GM19455 (cell line): ENCODE data around the gene PCGF1.

Source experiments
- ATAC-seq: cut with Tn5 transposase; IDR thresholded peaks from one replicate; pipeline ENCODE4 v1.9.1; 2021; ENCODE audit not compliant: unreplicated experiment

PCGF1 gene

DNA sequence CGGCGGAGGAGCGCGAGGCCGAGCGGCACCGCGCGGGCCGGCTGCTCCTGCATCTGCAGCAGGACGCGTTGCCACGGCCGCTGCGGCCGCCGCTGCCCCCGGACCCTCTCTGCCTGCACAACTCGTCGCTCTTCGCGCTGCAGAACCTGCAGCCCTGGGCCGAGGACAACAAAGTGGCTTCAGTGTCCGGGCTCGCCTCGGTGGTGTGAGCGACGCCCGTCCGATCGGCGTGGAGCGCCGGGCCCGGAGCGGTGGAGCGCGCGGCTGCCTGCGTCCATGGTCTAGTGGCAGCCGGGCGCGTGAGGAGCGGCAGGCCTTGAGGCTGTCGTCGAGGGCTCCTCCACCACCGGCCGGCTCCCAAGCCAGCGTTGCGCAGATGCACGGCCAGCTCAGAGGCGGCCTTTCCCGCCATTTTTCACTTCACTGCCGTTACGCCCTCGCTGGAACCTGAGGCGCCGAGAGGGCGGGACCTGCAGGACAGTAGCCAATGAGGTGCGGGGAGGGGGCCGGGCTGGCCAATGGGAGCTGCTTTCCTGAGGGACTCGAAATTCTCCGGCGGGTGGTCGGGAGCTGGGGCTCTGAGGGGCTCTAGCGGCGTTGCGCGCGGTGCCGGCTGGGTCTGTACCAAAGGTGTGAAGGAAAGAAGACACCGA is 8.6 kb upstream of the PCGF1 start:
- ATAC-seq = peak; percentile 72

DNA sequence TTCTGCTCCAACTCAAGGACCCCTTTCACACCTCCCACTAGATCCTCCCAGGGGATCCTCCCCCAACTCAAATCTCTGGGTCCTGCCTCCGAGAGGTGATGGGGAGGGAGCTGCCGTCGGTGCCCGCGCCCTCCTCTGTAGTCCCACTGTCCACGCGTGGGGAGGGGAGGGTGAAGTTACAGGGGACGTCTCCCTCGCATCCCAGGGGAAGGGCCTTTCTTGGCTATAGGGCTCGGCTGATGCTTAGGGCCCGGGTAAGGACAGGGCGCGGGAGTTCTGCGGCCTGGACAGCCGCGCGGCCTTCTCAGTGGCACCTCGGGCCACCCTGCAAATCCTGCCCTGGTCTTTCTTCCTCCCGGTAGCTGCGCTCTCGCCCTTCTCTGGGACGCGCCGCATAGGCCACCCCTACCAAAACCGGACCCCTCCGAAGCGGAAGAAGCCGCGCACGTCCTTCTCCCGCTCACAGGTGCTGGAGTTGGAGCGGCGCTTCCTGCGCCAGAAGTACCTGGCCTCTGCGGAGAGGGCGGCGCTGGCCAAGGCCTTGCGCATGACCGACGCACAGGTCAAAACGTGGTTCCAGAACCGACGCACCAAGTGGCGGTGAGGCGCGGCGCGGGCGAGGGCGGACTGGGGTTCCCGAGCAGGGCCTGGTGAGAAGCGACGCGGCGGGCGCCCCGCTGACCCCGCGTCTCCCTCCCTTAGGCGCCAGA is 7.9 kb upstream of the PCGF1 start:
- peak; percentile 25 for ATAC-seq

DNA sequence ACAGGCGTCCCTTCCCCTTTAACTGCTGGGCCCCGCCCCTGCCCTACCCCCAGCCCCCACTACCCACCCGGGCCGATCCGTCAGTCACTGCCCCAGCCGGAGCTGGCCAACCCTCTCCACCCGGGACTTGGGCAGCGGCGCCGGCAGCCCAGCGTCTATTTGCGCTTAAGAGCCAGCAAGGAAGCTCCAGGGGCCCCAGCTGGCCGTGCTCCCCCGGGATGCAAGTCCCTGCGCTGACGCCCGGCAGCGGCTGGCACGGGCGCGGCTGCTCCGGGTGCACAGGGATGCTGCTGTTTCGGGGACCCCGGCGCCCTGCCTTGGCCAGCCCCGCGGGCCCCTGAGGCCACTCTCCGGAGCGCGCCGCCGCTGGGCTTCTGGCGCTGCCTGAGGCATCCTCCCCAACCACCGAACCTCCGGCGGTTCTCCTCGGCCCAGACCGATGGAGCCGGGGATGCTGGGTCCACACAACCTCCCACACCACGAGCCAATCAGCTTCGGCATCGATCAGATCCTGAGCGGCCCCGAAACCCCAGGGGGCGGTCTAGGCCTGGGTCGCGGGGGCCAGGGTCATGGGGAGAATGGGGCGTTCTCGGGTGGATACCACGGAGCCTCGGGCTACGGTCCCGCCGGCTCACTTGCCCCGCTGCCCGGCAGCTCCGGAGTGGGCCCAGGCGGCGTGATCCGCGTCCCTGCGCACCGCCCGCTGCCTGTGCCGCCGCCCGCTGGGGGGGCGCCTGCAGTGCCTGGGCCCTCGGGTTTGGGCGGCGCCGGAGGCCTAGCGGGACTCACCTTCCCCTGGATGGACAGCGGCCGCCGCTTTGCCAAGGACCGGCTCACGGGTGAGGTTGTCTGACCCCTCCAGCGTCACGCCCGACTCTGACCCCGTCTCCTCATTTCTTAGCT is 7.1 kb upstream of the PCGF1 start, which contains the start of gene TLX2:
TSS of gene TLX2 (plus strand) at position 83 of the 903 bp plus-strand sequence. CDS start at position 440, 357 bp downstream.
- ATAC-seq = no peak

DNA sequence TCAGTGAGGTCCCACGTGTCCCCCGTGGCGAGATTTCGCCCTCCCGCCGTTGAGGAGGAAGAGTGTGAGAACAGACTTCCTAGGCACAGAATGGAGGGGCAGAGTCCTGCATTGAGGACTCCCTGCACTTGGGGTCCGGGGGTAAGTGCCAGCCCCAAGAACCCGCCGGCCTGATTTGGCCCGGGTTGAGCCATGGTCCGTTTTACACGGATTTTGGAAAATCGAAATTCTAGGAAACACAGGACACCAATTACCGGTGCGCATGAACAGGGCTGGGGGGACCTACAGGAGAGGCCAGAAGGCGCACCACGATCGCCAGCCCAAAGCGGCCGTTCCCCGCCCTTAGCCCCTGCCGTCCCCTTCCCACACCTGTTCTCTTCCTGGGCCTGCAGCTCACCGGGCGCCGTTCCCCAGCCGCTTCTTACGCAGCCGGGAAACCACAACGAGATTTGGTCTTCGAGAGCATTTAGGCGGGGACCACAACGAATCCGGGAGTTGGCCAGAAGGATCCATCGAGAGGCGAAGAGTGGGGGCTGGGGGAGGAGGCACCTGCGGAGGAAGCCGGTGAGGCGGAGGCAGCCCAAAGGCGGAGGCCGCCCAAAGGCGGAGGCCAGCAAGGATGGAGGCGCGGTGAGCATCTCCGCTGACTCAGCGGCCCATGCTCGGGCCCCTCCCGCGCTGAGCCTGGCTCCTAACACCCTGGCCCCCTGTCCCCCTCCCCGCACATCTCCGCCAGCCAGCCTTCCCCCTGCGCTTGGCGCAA is 6.3 kb upstream of the PCGF1 start:
- no peak for ATAC-seq

DNA sequence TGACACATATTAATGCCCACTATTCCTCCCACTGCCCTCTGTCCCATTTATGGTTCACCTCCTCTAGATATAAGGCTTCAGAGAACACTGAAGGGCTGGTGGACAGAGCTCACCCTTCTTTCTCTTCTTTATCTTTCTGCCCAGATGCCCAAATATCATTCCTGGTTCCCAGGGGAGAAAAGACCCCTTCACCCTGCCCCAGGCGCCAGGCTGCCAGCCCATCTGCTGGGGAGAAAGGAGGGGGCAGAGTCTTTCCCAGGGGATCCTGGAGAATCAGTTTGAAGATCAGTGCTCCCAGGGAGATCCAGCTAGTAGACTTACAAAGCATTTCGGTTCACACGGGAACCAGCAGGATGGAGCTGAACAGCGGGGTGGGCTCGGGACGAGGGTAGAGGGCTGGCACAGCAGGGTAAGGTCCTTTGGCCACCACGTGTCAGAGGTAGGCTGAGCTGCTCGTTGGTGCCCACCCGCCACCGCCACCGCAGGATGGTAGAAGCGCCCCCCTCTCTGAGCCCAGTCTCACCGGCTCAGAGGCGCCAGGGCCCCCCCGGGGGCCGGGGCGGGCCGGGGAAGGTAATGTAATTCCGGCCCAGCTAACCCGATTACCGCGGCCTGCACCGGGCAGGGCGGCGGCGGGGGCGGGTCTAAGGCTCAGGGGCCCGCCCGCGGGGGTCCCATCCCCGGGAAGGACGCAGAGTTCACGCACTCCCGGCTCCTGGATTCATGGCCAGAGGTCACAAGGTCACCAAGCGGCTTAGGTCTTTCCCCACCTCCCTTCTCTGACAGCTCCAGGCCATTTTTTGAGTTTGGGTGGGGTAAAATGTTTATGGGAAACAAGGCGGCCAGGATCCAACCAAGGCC is 5.5 kb upstream of the PCGF1 start:
- no peak for ATAC-seq

DNA sequence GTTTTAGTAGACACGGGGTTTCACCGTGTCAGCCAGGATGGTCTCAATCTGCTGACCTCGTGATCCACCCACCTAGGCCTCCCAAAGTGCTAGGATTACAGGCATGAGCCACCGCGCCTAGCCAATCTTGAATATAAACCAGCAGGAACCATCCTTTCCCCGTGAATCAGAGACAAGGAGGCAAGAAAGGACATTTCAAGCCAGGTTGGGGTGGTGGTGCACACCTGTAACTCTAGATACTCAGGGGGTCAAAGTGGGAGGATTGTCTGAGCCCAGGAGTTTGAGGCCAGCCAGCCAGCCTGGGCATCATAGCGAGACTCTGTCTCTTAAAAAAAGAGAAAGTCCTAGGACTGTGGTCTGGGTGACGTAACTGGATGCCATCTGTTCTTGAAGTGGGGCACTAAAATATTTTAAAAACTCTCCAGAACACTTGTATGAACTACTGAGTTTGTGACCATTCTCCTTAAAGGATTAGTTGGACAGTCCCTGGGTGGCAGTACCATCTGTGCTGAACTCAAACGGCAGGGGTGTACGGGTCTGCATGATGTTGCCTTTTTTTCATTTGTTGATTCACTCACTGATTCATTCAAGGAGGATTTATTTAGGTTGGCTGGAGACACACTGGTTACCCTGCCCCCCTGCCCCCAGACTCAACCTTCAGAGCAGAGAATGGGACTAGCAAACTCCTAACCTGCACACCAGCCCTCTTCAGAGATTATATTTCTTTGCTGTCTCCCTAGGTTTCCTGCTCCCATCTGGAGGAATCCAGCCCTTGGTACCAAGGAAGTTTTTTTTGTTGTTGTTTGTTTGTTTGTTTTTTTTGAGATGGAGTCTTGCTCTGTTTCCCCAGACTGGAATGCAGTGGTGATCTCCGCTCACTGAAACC is 3.9 kb upstream of the PCGF1 start:
- no peak for ATAC-seq

DNA sequence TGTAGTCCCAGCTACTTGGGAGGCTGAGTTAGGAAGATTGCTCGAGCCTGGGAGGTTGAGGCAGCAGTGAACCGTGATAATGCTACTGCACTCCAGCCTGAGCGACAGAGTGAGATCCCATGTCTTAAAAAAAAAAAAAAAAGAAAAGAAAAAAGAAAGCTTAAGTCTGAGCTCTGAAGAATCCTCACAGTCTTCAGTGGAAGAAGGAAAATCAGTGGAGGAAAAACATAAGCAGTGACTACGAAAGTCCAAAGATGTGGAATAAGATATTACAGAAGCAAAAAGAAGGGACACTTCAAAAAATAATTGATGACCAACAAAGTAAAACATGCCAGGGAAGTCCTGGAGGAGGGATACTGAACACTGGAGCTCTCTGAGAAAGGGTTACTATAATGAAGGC is 2.8 kb upstream of the PCGF1 start:
- ATAC-seq = no peak

DNA sequence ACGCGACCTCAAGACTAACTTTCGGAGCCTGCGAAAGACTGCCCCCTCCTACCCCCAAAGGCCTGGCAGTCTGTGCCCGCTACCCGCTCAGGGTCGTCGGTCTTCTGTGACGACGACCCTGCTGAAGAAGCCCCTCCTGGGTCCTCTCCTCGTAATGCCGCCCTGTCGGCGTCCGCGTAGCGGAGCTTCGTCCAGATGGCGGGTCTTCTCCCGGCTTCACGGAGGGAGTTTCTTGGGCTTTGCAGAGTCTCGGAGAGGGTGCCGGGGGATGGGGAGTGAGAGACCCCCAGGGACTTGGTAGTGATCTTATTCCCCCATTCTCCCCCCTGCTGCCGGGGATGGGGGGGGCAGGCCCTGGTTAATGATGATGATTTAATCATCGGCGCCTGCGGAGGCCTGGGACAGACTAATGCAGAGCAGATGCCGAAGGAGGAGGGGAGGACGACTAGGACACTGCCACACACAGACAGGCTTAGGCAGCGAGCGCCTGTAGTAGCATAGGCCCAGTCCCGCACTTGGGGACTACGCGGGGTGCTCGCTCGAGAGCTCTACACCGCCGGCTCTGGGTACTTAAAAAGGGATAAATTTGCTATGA is 528 bp upstream of the PCGF1 start:
- ATAC-seq = peak; percentile 11

DNA sequence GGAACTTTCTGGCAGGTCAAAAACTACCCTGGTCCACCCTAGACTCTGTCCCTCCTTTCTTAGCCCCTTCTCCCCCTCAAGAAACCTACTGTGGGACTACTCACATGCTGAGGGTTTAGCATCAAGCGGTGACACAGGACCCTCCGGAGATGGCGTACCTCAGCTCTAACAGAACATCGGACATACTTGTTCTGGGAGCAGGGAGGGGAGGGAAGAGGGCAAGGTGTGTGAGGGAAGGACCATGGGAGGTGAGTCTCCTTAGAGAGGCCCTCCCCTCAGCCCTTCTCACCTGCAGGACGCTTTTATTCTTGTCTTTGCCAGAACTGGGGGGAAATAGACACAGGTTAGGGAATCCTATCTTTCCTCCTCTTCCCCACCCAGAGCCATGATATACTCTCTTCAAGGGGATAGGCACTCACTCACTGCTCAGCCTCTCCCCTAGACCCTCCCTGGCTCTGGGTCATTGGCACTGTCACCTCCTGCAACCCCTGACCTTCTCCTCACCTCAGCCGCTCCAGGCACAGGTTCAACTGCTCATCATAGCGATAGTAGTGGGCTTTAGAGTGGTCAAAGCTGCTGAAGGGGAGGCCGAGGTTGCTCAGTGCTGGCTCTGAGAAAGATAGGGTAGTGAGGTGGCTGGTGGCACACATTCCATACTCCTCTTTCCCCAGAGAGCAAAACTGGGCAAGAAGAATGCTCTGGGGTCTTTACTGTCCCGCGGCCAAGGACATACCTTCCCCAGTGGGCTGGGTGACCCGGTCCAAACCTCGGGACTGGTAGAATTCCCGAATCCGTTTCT is 1.8 kb downstream of the PCGF1 start:
- no peak for ATAC-seq

DNA sequence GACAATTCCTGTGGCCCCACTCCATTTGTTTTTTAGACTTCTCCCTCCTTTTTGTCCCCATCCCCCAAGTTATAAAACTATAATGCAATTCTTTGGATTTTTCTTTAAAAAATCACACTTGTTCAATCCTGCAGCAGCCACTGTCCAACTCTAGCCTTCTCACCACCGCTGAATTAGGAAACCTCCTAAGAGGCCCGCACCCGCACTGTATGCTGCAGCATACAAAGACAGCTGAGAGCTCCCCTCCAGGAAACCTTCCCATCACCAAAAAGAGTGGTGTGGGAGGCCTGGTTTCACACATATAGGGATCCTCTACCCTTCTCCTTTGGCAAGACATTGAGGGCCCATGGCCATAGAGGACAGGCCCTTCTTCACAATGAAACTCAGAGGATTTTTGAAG is 2.9 kb downstream of the PCGF1 start:
- ATAC-seq = no peak

DNA sequence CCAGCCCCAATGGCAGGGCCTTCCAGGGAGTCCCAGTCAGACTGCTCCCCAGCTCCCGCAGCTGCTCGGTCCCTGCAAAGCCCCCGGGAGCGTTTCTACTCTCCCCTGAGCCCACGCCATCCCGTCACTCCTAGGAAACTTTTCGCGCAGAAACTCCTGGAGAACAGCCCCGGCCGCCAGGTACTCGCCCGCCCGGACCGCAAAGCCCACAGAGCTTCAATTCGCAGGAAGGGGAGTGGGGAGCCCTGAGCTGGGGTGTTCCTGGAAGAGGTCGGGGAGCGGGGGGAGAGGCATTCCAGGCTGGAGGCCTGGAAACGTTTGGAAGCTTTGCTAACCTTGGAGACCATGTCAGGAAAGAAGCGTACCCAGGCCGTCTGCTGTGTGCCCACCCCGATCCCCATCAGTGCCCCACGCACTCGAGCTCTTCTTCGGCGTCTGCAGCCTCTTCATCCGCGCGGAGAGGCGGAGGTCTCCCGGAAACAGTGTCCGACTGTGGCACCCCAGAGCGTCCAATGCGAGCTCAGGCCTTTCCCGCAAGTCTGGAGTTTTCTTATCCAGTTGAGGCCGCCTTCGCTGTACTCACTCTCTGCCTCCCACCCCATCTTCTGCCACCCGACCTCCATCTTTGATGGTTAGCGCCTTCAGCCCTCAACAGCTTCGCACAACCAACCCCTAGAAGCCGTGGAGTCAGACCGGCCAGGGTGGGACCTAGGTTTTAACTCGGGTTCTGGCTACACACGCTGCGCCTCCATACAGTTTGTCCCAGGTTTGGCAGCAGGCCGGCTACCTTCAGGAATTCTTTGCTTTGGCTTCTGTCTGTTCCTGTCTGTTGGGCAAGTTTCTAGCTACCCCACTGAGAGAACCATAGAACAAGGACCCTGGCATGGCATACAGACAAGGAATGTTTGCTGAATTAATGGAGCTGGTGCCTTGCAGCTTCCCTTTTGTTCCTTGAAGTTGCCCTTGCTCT is 3.7 kb downstream of the PCGF1 start:
- no peak for ATAC-seq

DNA sequence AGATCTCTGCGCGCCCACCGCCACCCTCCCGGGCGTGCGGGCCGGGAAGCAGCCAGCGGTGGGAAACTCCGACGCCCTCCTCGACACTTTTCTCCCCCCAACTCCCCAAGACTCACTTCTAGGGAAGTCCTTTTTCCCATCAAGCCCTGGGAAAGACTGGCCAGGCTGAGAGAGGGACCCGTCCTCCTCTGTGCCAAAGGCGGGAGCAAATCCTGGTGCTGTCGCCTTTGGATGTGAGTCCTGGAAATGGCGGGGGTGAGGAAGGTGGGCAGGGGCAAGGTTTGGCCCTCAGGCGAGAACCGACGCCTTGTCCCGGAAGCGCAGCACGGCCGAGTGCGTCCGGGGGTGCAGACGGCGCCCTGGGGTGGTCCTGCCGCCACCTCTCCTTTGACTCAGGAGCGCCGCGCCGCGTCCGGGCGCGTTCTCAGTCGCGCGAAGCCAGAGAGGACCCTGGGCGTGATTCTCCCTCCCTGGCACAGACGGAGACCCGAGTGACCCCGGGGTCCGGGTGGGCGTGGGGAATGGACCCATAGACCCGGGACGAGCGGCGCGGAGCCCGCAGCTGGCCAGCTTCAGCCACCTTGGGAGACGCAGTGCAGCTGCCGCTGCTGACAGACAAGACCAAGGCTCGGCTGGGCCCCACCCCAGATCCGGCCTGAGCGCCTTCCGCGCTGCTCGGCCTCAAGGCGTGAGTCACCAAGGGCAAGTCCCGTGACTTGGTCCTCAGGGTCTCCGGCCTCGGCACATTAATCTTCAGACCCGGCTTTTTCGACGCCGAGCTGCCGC is 4.6 kb downstream of the PCGF1 start:
- peak; percentile 44 for ATAC-seq

DNA sequence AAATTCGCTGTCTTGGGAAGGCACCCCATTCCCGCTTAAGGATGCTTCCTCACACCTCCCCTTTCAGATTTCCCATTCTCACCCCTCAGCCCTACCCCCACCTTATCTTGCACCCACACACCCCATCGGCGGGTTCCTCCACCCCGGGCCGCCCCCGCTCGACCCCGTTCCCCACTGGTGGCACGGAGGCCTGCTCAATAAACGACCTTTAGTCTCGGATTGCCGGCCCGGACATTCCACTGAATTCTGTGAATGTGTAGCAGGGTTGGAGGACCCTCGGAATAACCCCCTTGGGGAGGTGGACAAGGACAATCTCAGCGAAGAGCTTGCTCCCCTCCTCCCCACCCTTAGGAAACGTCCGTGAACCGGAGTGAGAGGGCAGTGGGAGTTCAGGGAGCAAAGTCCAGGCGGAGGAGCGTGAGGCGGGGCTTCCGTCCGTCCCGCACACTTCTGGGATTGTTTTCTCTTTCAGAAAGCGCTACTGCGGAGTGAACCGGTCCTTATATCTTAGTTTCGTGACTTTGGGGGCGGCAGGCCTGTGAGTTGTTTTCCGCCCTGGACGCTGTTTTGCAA is 5.3 kb downstream of the PCGF1 start:
- ATAC-seq = no peak

DNA sequence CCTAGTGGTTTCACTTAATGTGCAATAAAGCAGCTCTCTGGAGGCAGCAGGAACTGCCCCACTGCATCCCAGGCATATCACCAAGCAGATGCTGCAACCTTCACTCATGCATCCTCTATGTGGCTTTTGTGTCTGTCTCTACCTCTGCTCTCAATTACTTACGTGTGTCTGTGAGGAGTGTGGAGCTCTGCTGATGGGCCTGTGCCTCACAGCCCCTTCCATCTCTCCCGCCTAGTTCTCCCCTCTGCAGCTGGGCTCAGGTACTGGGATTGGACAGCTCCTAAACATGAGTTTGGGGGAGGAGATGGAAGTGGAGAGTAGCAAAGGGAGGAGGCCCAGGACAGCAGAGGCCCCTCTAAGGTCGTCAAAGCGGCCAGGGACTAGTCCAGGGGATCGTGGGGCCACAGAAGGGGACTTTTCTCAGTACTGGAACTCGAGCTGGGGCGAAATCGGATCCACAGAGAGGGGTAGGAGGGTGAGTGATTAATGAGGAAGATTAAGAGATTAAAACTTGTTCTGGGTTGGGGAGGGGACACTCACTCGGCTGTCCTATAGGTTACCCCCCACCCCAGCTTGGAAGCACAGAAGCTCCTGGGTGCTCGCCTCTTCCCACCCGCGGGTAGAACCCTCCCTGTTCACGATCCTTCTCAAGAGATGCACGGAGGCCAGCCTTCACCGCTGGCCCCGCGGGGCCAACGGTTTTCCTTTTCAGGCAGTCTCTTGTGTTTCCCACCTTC is 6.0 kb downstream of the PCGF1 start:
- no peak for ATAC-seq

DNA sequence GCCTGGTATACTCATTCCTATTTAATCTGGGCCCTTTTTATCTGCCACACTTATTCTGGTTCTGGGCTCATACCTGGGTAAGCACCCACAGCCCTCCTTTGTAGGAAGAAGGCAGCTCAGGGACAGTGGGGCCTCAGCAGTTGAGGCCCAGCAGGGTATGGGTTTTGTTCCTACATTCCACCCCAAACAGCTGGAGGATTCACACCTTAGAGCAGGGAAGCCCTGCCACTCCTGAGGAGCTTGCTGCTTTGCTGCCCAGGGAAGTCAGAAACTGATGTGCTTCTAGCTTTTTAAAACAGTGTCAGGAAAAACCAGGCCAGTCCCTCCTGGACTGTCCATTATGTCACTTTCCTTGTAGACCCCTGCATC is 6.9 kb downstream of the PCGF1 start:
- ATAC-seq = no peak
